Measurements from ENCODE around the gene LTBP1.

Gene LTBP1

GRCh38 chr2:32902174-32902573 lies 44.6 kb upstream of the LTBP1 start:
- Histone ChIP-seq H2AFZ (ENCODE audit: low read depth) (no peak overlapping the region), H3K9ac (no peak overlapping the region), H3K4me3 (IDR thresholded peaks at IDR 0.05; ENCODE audit: insufficient read depth, low read depth, low read length) (no peak overlapping the region), H3K27me3 (ENCODE audit: insufficient read depth, low read depth) (no peaks in the 10 kb centered on the region), H3K4me1 (ENCODE audit: low read depth, poor library complexity, severe bottlenecking) (peaks cover 7% of the 10 kb centered on the region), H4K20me1 (ENCODE audit: insufficient read depth) (no peaks in the 10 kb centered on the region), H3K27ac (no peak overlapping the region), H3K4me2 (no peak overlapping the region), H3K36me3 (ENCODE audit: insufficient read depth) (no peaks in the 10 kb centered on the region), H3K79me2 (ENCODE audit: insufficient read depth, low read depth) (no peaks in the 10 kb centered on the region)
- no peak for TF ChIP-seq CTCF (conservative IDR thresholded peaks at IDR 0.05; ENCODE audit: low read depth, low read length)

DNA sequence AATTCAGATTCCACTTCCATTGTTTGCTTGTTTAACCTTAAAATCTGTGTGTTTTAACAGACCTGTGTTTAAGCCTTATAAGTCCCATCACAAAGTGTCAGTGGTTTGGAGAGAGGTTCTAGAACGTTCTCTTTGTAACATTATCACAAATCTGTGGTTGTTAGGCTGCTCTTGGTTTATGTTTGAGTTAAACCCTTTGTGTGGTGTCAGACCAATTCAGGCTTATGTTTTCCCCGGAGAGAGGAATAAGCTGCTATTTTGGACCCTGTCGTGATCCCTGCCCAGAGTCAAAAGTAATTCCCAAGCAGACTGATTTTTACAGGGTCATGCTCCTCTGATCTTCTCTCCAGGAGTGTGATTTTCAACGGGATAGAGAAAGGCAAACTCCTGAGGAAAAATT lies 43.8 kb upstream of the LTBP1 start:
- no peak overlapping the region for H3K9ac ChIP-seq
- no peak overlapping the region for H3K27ac ChIP-seq
- H3K4me3 ChIP-seq (IDR thresholded peaks at IDR 0.05; ENCODE audit: insufficient read depth, low read depth, low read length): no peak overlapping the region
- H3K27me3 ChIP-seq (ENCODE audit: insufficient read depth, low read depth): no peaks in the 10 kb centered on the region
- H3K36me3 ChIP-seq (ENCODE audit: insufficient read depth): no peaks in the 10 kb centered on the region
- H3K79me2 ChIP-seq (ENCODE audit: insufficient read depth, low read depth): no peaks in the 10 kb centered on the region
- no peak overlapping the region for H3K4me2 ChIP-seq
- H4K20me1 ChIP-seq (ENCODE audit: insufficient read depth): no peaks in the 10 kb centered on the region
- H3K4me1 ChIP-seq (ENCODE audit: low read depth, poor library complexity, severe bottlenecking): peaks cover 13% of the 10 kb centered on the region
- no peak for TF ChIP-seq CTCF (conservative IDR thresholded peaks at IDR 0.05; ENCODE audit: low read depth, low read length)
- H2AFZ ChIP-seq (ENCODE audit: low read depth): no peak overlapping the region

DNA sequence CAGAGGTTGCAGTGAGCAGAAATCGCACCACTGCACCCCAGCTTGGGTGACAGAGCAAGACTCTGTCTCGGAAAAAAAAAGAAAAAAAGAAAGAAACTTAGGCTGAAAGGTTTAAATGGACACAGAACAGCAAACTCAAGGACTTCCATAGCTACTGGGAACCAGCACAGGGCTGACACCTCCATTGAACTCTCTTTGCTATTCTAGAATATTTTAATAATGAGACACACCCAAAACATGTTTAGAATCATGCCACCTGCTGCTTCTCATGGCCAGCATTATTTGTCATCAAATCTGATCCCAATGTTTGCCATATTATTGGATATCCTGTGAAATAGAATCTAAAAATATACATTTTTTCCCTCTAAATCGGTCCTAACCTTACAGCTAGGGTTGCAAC lies 42.7 kb upstream of the LTBP1 start:
- peaks cover 24% of the 10 kb centered on the region for H3K4me1 ChIP-seq (ENCODE audit: low read depth, poor library complexity, severe bottlenecking)
- no peaks in the 10 kb centered on the region for H3K36me3 ChIP-seq (ENCODE audit: insufficient read depth)
- no peak for TF ChIP-seq CTCF (conservative IDR thresholded peaks at IDR 0.05; ENCODE audit: low read depth, low read length)
- H3K4me2 ChIP-seq: no peak overlapping the region
- no peaks in the 10 kb centered on the region for H3K79me2 ChIP-seq (ENCODE audit: insufficient read depth, low read depth)
- no peak overlapping the region for H3K9ac ChIP-seq
- no peaks in the 10 kb centered on the region for H3K27me3 ChIP-seq (ENCODE audit: insufficient read depth, low read depth)
- H3K4me3 ChIP-seq (IDR thresholded peaks at IDR 0.05; ENCODE audit: insufficient read depth, low read depth, low read length): no peak overlapping the region
- H2AFZ ChIP-seq (ENCODE audit: low read depth): no peak overlapping the region
- no peak overlapping the region for H3K27ac ChIP-seq
- H4K20me1 ChIP-seq (ENCODE audit: insufficient read depth): no peaks in the 10 kb centered on the region

GRCh38 chr2:32904751-32905150 lies 42.0 kb upstream of the LTBP1 start:
- Histone ChIP-seq H3K27ac (no peak overlapping the region), H2AFZ (ENCODE audit: low read depth) (no peak overlapping the region), H3K4me3 (IDR thresholded peaks at IDR 0.05; ENCODE audit: insufficient read depth, low read depth, low read length) (no peak overlapping the region), H3K4me1 (ENCODE audit: low read depth, poor library complexity, severe bottlenecking) (peaks cover 31% of the 10 kb centered on the region), H3K36me3 (ENCODE audit: insufficient read depth) (no peaks in the 10 kb centered on the region), H3K9ac (no peak overlapping the region), H3K4me2 (no peak overlapping the region), H4K20me1 (ENCODE audit: insufficient read depth) (no peaks in the 10 kb centered on the region), H3K27me3 (ENCODE audit: insufficient read depth, low read depth) (no peaks in the 10 kb centered on the region), H3K79me2 (ENCODE audit: insufficient read depth, low read depth) (no peaks in the 10 kb centered on the region)
- no peak for TF ChIP-seq CTCF (conservative IDR thresholded peaks at IDR 0.05; ENCODE audit: low read depth, low read length)

DNA sequence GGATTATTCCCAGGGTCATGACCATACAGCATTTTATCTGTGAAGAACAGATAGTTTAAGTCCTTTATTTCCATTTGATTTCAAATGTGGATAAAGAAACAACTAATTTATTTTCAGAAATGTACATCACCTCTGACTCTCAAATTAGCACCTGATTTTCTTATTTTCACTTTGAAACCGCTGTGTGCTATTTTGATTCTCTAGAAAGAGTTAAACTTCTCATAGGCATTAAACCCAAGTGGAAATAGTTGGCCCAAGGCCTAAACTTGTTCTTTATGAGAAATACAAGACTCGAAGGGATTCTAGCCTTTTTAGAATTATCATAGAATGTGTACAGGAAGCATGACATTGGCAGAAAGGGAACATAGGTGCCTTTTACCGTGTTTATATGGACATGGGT lies 41.5 kb upstream of the LTBP1 start:
- Histone ChIP-seq H3K4me3 (IDR thresholded peaks at IDR 0.05; ENCODE audit: insufficient read depth, low read depth, low read length) (no peak overlapping the region), H3K4me2 (no peak overlapping the region), H3K9ac (no peak overlapping the region), H2AFZ (ENCODE audit: low read depth) (no peak overlapping the region), H4K20me1 (ENCODE audit: insufficient read depth) (no peaks in the 10 kb centered on the region), H3K27ac (no peak overlapping the region), H3K36me3 (ENCODE audit: insufficient read depth) (no peaks in the 10 kb centered on the region), H3K4me1 (ENCODE audit: low read depth, poor library complexity, severe bottlenecking) (peaks cover 36% of the 10 kb centered on the region), H3K27me3 (ENCODE audit: insufficient read depth, low read depth) (no peaks in the 10 kb centered on the region), H3K79me2 (ENCODE audit: insufficient read depth, low read depth) (no peaks in the 10 kb centered on the region)
- TF ChIP-seq CTCF (conservative IDR thresholded peaks at IDR 0.05; ENCODE audit: low read depth, low read length): no peak

All from KMS-11 (cell line).